GM03348 (cell line): ENCODE measurements around the gene ZFP3.
"Not testable (repeated sequence)": the region's sequence is repeated elsewhere in the genome, so short reads cannot be mapped to it uniquely, and the experiment has no call there.

Source experiments
- DNase-seq: peaks from one replicate; pipeline ENCODE4 v3.0.0; 2012; ENCODE audit warnings: low spot score

The ZFP3 gene

GRCh38 chr17:5138616-5139457 lies 60.6 kb downstream of the ZFP3 start:
- DNase-seq, result no peak

- DNase-seq, result no peak
Measured at GRCh38 chr17:5139458-5139732, 61.1 kb downstream of the ZFP3 start.

GRCh38 chr17:5142877-5143276 lies 64.6 kb downstream of the ZFP3 start:
- not testable (repeated sequence) for DNase-seq
